ENCODE results near the gene ARID1B. TPM values are rescaled to one million over a fixed set of nuclear protein-coding genes. Genes with fewer than 3 reads are reported as not detected.

The ARID1B gene
- total RNA-seq, 1 experiment from 2014 or later = 60.3 TPM

DNA sequence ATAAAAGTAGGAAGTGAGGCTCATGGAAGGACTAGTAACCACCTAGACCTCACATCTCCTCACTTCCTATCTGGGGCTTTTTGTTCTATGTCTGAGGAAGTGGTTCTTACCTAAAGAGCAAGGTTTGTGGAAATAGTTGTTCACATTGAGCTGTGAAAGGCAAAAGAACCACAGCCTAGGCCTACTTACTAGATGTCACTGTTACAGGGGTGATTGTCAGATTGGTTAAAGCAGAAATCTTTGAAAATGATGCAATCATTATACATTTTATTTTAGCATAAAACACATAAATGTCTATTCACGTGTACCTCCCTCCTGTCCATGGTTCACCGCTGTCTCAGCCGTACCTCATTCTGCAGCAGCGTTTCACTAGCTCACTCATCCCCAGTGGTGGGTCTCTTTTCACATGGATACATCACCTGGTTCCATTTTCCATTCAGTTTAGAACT, 277.4 kb downstream of the ARID1B start:
- H3K4me3 Mint-ChIP-seq = no peak overlapping the region
- ATAC-seq = no peak
- no peak for DNase-seq (ENCODE audit: low spot score)
- H3K27me3 Mint-ChIP-seq (ENCODE audit: low read depth) = no peaks in the 10 kb centered on the region
- ChIA-PET POLR2A (no interaction called here), CTCF (interaction anchor here (0.7 to 2.3 kb wide), 2 partner anchors 9 to 36 kb away, joined by 3 to 11 read pairs; no protein-coding TSS in a partner anchor)
- peaks cover 18% of the 10 kb centered on the region for H3K9me3 Mint-ChIP-seq
- peaks cover 30% of the 10 kb centered on the region for H3K4me1 Mint-ChIP-seq
- H3K36me3 Mint-ChIP-seq = peaks cover 18% of the 10 kb centered on the region
- H3K27ac Mint-ChIP-seq = no peak overlapping the region
- TF ChIP-seq GRHL2 (CRISPR knock-in tag; IDR thresholded peaks at IDR 0.05; ENCODE audit: insufficient replicate concordance, severe bottlenecking) (no peak), CREB1 (CRISPR knock-in tag; IDR thresholded peaks at IDR 0.05) (no peak), ZNF121 (CRISPR knock-in tag; IDR thresholded peaks at IDR 0.05) (no peak), ZBTB21 (CRISPR knock-in tag; IDR thresholded peaks at IDR 0.05; ENCODE audit: borderline replicate concordance) (no peak), EMX1 (CRISPR knock-in tag; IDR thresholded peaks at IDR 0.05) (no peak), IRF2 (CRISPR knock-in tag; IDR thresholded peaks at IDR 0.05; ENCODE audit: borderline replicate concordance, low read depth) (no peak), JUN (CRISPR knock-in tag; IDR thresholded peaks at IDR 0.05) (no peak), FOXK1 (CRISPR knock-in tag; IDR thresholded peaks at IDR 0.05) (no peak), ZNF219 (CRISPR knock-in tag; IDR thresholded peaks at IDR 0.05; ENCODE audit: borderline replicate concordance) (no peak)
- TF ChIP-seq, protein P1, sequence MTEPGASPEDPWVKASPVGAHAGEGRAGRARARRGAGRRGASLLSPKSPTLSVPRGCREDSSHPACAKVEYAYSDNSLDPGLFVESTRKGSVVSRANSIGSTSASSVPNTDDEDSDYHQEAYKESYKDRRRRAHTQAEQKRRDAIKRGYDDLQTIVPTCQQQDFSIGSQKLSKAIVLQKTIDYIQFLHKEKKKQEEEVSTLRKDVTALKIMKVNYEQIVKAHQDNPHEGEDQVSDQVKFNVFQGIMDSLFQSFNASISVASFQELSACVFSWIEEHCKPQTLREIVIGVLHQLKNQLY (CRISPR knock-in tag; IDR thresholded peaks at IDR 0.05) = no peak
- TF ChIP-seq, protein P2, sequence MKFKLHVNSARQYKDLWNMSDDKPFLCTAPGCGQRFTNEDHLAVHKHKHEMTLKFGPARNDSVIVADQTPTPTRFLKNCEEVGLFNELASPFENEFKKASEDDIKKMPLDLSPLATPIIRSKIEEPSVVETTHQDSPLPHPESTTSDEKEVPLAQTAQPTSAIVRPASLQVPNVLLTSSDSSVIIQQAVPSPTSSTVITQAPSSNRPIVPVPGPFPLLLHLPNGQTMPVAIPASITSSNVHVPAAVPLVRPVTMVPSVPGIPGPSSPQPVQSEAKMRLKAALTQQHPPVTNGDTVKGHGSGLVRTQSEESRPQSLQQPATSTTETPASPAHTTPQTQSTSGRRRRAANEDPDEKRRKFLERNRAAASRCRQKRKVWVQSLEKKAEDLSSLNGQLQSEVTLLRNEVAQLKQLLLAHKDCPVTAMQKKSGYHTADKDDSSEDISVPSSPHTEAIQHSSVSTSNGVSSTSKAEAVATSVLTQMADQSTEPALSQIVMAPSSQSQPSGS (CRISPR knock-in tag; IDR thresholded peaks at IDR 0.05; ENCODE audit: borderline replicate concordance, low read depth) = no peak
- TF ChIP-seq, protein P3, sequence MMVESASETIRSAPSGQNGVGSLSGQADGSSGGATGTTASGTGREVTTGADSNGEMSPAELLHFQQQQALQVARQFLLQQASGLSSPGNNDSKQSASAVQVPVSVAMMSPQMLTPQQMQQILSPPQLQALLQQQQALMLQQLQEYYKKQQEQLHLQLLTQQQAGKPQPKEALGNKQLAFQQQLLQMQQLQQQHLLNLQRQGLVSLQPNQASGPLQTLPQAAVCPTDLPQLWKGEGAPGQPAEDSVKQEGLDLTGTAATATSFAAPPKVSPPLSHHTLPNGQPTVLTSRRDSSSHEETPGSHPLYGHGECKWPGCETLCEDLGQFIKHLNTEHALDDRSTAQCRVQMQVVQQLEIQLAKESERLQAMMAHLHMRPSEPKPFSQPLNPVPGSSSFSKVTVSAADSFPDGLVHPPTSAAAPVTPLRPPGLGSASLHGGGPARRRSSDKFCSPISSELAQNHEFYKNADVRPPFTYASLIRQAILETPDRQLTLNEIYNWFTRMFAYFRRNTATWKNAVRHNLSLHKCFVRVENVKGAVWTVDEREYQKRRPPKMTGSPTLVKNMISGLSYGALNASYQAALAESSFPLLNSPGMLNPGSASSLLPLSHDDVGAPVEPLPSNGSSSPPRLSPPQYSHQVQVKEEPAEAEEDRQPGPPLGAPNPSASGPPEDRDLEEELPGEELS (CRISPR knock-in tag; IDR thresholded peaks at IDR 0.05) = no peak
- TF ChIP-seq, protein P4, sequence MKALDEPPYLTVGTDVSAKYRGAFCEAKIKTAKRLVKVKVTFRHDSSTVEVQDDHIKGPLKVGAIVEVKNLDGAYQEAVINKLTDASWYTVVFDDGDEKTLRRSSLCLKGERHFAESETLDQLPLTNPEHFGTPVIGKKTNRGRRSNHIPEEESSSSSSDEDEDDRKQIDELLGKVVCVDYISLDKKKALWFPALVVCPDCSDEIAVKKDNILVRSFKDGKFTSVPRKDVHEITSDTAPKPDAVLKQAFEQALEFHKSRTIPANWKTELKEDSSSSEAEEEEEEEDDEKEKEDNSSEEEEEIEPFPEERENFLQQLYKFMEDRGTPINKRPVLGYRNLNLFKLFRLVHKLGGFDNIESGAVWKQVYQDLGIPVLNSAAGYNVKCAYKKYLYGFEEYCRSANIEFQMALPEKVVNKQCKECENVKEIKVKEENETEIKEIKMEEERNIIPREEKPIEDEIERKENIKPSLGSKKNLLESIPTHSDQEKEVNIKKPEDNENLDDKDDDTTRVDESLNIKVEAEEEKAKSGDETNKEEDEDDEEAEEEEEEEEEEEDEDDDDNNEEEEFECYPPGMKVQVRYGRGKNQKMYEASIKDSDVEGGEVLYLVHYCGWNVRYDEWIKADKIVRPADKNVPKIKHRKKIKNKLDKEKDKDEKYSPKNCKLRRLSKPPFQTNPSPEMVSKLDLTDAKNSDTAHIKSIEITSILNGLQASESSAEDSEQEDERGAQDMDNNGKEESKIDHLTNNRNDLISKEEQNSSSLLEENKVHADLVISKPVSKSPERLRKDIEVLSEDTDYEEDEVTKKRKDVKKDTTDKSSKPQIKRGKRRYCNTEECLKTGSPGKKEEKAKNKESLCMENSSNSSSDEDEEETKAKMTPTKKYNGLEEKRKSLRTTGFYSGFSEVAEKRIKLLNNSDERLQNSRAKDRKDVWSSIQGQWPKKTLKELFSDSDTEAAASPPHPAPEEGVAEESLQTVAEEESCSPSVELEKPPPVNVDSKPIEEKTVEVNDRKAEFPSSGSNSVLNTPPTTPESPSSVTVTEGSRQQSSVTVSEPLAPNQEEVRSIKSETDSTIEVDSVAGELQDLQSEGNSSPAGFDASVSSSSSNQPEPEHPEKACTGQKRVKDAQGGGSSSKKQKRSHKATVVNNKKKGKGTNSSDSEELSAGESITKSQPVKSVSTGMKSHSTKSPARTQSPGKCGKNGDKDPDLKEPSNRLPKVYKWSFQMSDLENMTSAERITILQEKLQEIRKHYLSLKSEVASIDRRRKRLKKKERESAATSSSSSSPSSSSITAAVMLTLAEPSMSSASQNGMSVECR (CRISPR knock-in tag; IDR thresholded peaks at IDR 0.05; ENCODE audit: borderline replicate concordance) = no peak
- TF ChIP-seq, protein P5, sequence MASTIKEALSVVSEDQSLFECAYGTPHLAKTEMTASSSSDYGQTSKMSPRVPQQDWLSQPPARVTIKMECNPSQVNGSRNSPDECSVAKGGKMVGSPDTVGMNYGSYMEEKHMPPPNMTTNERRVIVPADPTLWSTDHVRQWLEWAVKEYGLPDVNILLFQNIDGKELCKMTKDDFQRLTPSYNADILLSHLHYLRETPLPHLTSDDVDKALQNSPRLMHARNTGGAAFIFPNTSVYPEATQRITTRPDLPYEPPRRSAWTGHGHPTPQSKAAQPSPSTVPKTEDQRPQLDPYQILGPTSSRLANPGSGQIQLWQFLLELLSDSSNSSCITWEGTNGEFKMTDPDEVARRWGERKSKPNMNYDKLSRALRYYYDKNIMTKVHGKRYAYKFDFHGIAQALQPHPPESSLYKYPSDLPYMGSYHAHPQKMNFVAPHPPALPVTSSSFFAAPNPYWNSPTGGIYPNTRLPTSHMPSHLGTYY (CRISPR knock-in tag; IDR thresholded peaks at IDR 0.05) = no peak
- TF ChIP-seq, protein P6, sequence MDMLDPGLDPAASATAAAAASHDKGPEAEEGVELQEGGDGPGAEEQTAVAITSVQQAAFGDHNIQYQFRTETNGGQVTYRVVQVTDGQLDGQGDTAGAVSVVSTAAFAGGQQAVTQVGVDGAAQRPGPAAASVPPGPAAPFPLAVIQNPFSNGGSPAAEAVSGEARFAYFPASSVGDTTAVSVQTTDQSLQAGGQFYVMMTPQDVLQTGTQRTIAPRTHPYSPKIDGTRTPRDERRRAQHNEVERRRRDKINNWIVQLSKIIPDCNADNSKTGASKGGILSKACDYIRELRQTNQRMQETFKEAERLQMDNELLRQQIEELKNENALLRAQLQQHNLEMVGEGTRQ (CRISPR knock-in tag; IDR thresholded peaks at IDR 0.05) = no peak
- TF ChIP-seq, protein P7, sequence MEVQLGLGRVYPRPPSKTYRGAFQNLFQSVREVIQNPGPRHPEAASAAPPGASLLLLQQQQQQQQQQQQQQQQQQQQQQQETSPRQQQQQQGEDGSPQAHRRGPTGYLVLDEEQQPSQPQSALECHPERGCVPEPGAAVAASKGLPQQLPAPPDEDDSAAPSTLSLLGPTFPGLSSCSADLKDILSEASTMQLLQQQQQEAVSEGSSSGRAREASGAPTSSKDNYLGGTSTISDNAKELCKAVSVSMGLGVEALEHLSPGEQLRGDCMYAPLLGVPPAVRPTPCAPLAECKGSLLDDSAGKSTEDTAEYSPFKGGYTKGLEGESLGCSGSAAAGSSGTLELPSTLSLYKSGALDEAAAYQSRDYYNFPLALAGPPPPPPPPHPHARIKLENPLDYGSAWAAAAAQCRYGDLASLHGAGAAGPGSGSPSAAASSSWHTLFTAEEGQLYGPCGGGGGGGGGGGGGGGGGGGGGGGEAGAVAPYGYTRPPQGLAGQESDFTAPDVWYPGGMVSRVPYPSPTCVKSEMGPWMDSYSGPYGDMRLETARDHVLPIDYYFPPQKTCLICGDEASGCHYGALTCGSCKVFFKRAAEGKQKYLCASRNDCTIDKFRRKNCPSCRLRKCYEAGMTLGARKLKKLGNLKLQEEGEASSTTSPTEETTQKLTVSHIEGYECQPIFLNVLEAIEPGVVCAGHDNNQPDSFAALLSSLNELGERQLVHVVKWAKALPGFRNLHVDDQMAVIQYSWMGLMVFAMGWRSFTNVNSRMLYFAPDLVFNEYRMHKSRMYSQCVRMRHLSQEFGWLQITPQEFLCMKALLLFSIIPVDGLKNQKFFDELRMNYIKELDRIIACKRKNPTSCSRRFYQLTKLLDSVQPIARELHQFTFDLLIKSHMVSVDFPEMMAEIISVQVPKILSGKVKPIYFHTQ (CRISPR knock-in tag; IDR thresholded peaks at IDR 0.05) = no peak
